Vein endothelial cell (primary cell): ENCODE results near the gene BMF. TPM values are rescaled to one million over a fixed set of nuclear protein-coding genes. Genes with fewer than 3 reads are reported as not detected.

Experiments used
- total RNA-seq: library from RNA; depleted of rRNA; stranded (reverse); fragments of >200 nt; gene quantifications from 2 replicates; pipeline ENCODE4 v1.2.3, GENCODE V29; 2012

The BMF gene
- total RNA-seq: 3.1 and 4.6 TPM in 2 replicates

GRCh38 chr15:40108855-40109735 lies at the start of gene BMF:
Gene BMF, minus strand, starts transcription at chr15:40108879. Its CDS starts 2,793 bp downstream, at chr15:40106086.

GRCh38 chr15:40038638-40039543 lies 69.8 kb downstream of the BMF start, which contains the start of gene SRP14:
Gene SRP14, minus strand, starts transcription at chr15:40039181. Its CDS starts 65 bp downstream, at chr15:40039116.

Other genes with a start within 250 kb of the BMF start
- 56.6 and 83.3 TPM in 2 replicates for gene GPR176, start 188.6 kb downstream of the BMF start, total RNA-seq
- gene EIF2AK4, start 174.8 kb downstream of the BMF start, total RNA-seq: 56.2 and 64.4 TPM in 2 replicates
- gene SRP14, start 69.7 kb downstream of the BMF start, total RNA-seq: 123 and 127 TPM in 2 replicates
- 14.0 and 28.1 TPM in 2 replicates for gene BUB1B, start 52.2 kb upstream of the BMF start, total RNA-seq
- not detected in 2 replicates for gene PAK6, start 130.2 kb upstream of the BMF start, total RNA-seq
- gene ANKRD63, start 174.2 kb upstream of the BMF start, total RNA-seq: not detected in 2 replicates
- 0.33 and 1.1 TPM in 2 replicates for gene PLCB2, start 199.1 kb upstream of the BMF start, total RNA-seq
- 15.0 and 19.6 TPM in 2 replicates for gene INAFM2, start 214.8 kb upstream of the BMF start, total RNA-seq
- 15.2 and 15.7 TPM in 2 replicates for gene CCDC9B, start 232.1 kb upstream of the BMF start, total RNA-seq
- not detected in 2 replicates for gene PHGR1, start 242.2 kb upstream of the BMF start, total RNA-seq
- gene DISP2, start 249.3 kb upstream of the BMF start, total RNA-seq: under 0.01 and 0.10 TPM in 2 replicates